Measurements from ENCODE around the gene GMDS. TPM values are rescaled to one million over a fixed set of nuclear protein-coding genes. Genes with fewer than 3 reads are reported as not detected.

GMDS gene
- total and polyA plus RNA-seq, 2 of the 8 experiments (the other 6 are each of a cell fraction or from before 2014, with no cell fraction given): 16.8 to 50.0 TPM

- TF ChIP-seq ATF2 (IDR thresholded peaks at IDR 0.05; ENCODE audit: low read length): no peak
- no peak for TF ChIP-seq PHF8 (conservative IDR thresholded peaks at IDR 0.05; ENCODE audit: low read depth, low read length)
- TF ChIP-seq SIX5 (IDR thresholded peaks at IDR 0.05; ENCODE audit: low read depth, low read length): no peak
- TF ChIP-seq MAFK (IDR thresholded peaks at IDR 0.05; ENCODE audit: low read depth, low read length): no peak
- no peak for TF ChIP-seq MAX (IDR thresholded peaks at IDR 0.05)
These were observed 87.8 kb downstream of the GMDS start (continued) for GRCh38 chr6:2157441-2158127.
